ENCODE data around the gene TSHZ3. TPM values are rescaled to one million over a fixed set of nuclear protein-coding genes. Genes with fewer than 3 reads are reported as not detected.

TSHZ3 gene
- total and polyA plus RNA-seq, 9 of the 15 experiments (the other 6 are each of a cell fraction or from before 2014, with no cell fraction given) = 0.03 to 0.13 (median 0.05) TPM; not detected in 5

- Histone ChIP-seq H3K9ac (ENCODE audit: insufficient read depth in 1 of 2, low read depth in 2 of 2, low read length in 2 of 2) (no peak overlapping the region), H3K27ac (ENCODE audit: extremely low read depth, low read depth, low read length) (no peak overlapping the region), H3K4me1 (replicated peaks in 1 of 2; ENCODE audit: control insufficient read depth in 2 of 2, insufficient read depth in 2 of 2, low read length in 2 of 2) (no peaks in the 10 kb centered on the region), H3K4me3 (no peak overlapping the region), H2AFZ (ENCODE audit: low read depth, low read length) (no peak overlapping the region), H3K9me3 (replicated peaks; ENCODE audit: control insufficient read depth, insufficient read depth, low read depth, low read length) (no peaks in the 10 kb centered on the region), H3K9me1 (ENCODE audit: control insufficient read depth, insufficient read depth, low read length) (no peaks in the 10 kb centered on the region), H3K27me3 (ENCODE audit: control insufficient read depth in 2 of 2, insufficient read depth in 2 of 2, low read length in 2 of 2) (no peaks in the 10 kb centered on the region; a peak in 1 of 5 replicates), H3K36me3 (ENCODE audit: control insufficient read depth, insufficient read depth, low read length) (no peaks in the 10 kb centered on the region), H3K4me2 (ENCODE audit: insufficient read depth, low read length) (no peak overlapping the region), H3K79me2 (ENCODE audit: control insufficient read depth, insufficient read depth, low read length) (no peaks in the 10 kb centered on the region), H4K20me1 (replicated peaks; ENCODE audit: control insufficient read depth, insufficient read depth, low read length) (no peaks in the 10 kb centered on the region)
- intact Hi-C loops (cut with micrococcal nuclease) = no loop called here
- WGBS (ENCODE audit: insufficient coverage, low coverage, missing lambda C conversion rate) = 0% methylated on average over 5 of the region's 5 CpGs
- ChIA-PET CTCF (ENCODE audit: low intra/inter-chr PET ratio) (no interaction called here), POLR2A (no interaction called here)
- TF ChIP-seq HLTF (IDR thresholded peaks at IDR 0.05) (no peak), ESRRA (IDR thresholded peaks at IDR 0.05; ENCODE audit: borderline replicate concordance, low read depth) (no peak), TAF1 (IDR thresholded peaks at IDR 0.05; ENCODE audit: control insufficient read depth, extremely low read depth, insufficient read depth, low read length, severe bottlenecking) (no peak), ZNF780A (CRISPR knock-in tag; IDR thresholded peaks at IDR 0.05) (no peak), ZNF23 (CRISPR knock-in tag; IDR thresholded peaks at IDR 0.05) (no peak), ZNF140 (CRISPR knock-in tag; IDR thresholded peaks at IDR 0.05) (no peak), SIX5 (IDR thresholded peaks at IDR 0.05; ENCODE audit: borderline replicate concordance in 1 of 2, insufficient read depth in 1 of 2, low read depth in 1 of 2, low read length in 2 of 2) (no peak), MYNN (IDR thresholded peaks at IDR 0.05) (no peak), MYNN (CRISPR knock-in tag; IDR thresholded peaks at IDR 0.05) (no peak), IFI16 (CRISPR knock-in tag; IDR thresholded peaks at IDR 0.05) (no peak), RBM17 (IDR thresholded peaks at IDR 0.05; ENCODE audit: borderline replicate concordance, low read depth, low read length) (no peak), FOXK2 (conservative IDR thresholded peaks at IDR 0.05 in 1 of 2, IDR thresholded peaks at IDR 0.05 in 1 of 2; ENCODE audit: low read depth in 2 of 2) (no peak)
- TF ChIP-seq, protein P1, sequence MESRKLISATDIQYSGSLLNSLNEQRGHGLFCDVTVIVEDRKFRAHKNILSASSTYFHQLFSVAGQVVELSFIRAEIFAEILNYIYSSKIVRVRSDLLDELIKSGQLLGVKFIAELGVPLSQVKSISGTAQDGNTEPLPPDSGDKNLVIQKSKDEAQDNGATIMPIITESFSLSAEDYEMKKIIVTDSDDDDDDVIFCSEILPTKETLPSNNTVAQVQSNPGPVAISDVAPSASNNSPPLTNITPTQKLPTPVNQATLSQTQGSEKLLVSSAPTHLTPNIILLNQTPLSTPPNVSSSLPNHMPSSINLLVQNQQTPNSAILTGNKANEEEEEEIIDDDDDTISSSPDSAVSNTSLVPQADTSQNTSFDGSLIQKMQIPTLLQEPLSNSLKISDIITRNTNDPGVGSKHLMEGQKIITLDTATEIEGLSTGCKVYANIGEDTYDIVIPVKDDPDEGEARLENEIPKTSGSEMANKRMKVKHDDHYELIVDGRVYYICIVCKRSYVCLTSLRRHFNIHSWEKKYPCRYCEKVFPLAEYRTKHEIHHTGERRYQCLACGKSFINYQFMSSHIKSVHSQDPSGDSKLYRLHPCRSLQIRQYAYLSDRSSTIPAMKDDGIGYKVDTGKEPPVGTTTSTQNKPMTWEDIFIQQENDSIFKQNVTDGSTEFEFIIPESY (CRISPR knock-in tag; IDR thresholded peaks at IDR 0.05) = no peak
- FAIRE-seq (no peak), ATAC-seq (no peak), DNase-seq (ENCODE audit: extremely low read depth in 1 of 4, low spot score in 3 of 4) (no peak)
- in situ Hi-C loops (cut with MboI) = no loop called here
- no TSS peak for BruUV-seq (replicated peaks)
Measured at GRCh38 chr19:31389874-31390273, 40.6 kb upstream of the TSHZ3 start.

Measured in K562 (cell line).